Measurements from ENCODE around the gene UBAP2. TPM values are rescaled to one million over a fixed set of nuclear protein-coding genes. Genes with fewer than 3 reads are reported as not detected.

UBAP2 gene
- total RNA-seq, 1 experiment from 2014 or later = 24.8 TPM

DNA sequence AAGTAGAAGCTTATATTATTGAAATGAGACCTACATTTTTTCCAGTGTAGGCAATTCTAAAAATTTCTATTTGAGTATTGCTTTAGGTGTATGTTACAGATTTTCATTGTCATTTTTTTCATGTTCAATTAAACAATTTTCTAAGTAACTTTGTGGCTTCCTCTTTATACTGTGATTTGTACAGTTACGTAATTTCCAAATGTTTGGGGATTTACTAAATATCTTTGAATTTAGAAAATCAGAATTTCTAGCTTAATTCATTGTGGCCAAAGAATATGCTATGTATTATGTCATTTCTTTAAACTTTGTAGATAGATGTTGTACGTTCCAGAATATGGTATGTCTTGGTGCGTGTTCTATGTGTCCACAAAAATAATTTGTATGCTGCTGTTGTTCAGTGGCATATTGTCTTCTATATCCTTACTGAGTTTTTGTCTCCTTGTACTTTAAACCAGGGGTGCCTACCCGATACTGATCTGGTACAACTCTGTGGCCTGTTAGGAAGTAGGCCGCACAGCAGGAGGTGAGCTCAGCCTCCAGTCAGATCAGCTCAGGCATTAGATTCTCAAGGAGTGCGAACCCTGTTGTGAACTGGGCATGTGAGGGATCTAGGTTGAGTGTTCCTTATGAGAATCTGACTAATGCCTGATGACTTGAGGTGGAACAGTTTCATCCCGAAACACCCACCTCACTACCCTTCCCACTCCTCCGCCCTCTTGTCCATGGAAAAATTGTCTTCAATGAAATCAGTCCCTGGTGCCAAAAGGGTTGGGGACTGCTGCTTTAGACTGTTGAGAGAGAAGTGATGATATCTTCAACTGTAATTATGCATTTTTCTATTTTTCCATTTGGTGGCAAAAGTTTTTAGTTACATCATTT is 168.2 kb downstream of the UBAP2 start:
- DNase-seq (ENCODE audit: low spot score) = no peak

DNA sequence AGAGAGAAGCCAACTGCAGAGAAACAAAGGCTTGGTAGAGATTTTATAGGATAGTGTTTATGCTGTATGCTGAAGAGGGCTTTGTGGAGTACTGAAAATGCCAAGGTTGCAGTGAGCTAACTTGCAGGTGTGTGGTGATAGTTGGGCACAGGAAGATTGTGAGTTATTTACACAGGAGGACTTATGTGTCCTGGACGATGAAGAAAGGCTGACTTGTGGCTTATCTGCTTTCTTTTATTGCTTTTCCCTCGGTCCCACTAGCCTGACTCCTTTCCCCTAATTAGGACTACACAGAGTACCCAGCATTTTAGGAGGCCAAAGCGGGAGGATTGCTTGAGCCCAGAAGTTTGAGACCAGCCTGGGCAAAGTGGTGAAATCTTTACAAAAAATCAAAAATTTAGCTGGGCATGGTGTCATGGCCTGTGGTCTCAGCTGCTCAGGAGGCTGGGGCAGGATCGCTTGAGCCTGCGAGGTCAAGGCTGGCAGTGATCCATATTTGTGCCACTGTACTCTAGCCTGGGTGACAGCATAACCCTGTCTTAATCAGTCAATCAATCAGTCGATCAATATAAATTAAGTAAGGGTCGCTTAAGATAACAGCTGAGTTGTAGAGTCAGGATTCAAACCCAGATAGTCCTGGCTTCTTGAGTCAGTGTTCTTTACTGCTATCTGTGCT is 169.9 kb downstream of the UBAP2 start:
- DNase-seq (ENCODE audit: low spot score) = no peak

DNA sequence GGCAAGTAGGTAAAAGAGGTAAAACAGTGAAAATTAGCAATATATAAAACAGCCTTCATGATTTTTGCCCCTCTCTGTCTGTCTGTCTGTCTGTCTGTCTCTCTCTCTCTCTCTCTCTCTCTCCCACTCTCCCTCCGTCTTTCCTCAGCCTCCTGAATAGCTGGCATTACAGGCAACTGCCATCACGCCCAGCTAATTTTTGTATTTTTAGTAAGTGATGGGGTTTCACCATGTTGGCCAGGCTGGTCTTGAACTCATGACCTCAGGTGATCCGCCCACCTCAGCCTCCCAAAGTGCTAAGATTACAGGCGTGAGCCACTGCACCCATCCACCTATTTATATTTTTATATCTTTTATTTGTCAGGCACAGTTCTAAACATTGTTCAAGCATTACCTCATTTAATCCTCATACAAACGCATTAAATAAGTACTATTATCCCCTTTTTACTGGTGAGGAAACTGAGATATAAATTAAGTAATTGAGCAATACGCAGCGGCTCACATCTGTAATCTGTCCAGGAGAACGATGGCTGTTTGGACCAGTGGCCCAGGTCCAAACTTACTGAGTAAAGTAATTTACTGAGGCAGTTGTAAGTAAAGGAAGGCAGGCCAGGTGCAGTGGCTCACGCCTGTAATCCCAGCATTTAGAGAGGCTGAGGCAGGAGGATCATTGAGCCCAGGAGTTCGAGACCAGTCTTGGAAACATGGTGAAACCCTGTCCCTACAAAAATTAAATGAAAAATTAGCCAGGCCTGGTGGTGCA is 170.8 kb downstream of the UBAP2 start:
- DNase-seq (ENCODE audit: low spot score) = no peak

Small RNAs within 50 kb of the gene (small RNA-seq; reads per million reads assigned to genes)
- gene RN7SKP114 (4.0 reads per million, percentile 80 among the genes with 10 or more reads in this experiment), gene SNORD121A (50.3 reads per million, percentile 95 among the genes with 10 or more reads in this experiment), gene SNORD121B (not detected)

Other genes with a start within 250 kb of the UBAP2 start
- gene UBE2R2, start 231.7 kb downstream of the UBAP2 start, total RNA-seq (2014; rRNA removed; shearing (Covaris generic)) = 13.5 and 14.1 TPM in 2 replicates
- gene DCAF12, start 77.8 kb upstream of the UBAP2 start, total RNA-seq (2014; rRNA removed; shearing (Covaris generic)) = 24.5 and 28.6 TPM in 2 replicates
- gene UBAP1, start 130.2 kb upstream of the UBAP2 start, total RNA-seq (2014; rRNA removed; shearing (Covaris generic)) = 19.1 and 22.4 TPM in 2 replicates

All from HT-29 (cell line).